ENCODE data around the gene USP5. TPM values are rescaled to one million over a fixed set of nuclear protein-coding genes. Genes with fewer than 3 reads are reported as not detected.

USP5 gene
- polyA plus RNA-seq, 1 donor (not counting 4 experiments of a cell fraction or from before 2014, with no cell fraction given) = 58.3 TPM

- Histone ChIP-seq H3K4me1 (ENCODE audit: control insufficient read depth, extremely low read depth, insufficient read depth, low read length) (peaks cover 11% of the 10 kb centered on the region), H3K27ac (ENCODE audit: control insufficient read depth, insufficient read depth, low read length) (no peak overlapping the region), H3K27me3 (ENCODE audit: control insufficient read depth, extremely low read depth, insufficient read depth, low read length) (no peaks in the 10 kb centered on the region), H3K4me3 (ENCODE audit: control insufficient read depth in 2 of 3, extremely low read depth in 1 of 3, insufficient read depth in 2 of 3, low read depth in 1 of 3, low read length in 3 of 3) (no peak overlapping the region), H3K9ac (ENCODE audit: control insufficient read depth, extremely low read depth, insufficient read depth, low read length) (no peak overlapping the region), H3K79me2 (ENCODE audit: control insufficient read depth, insufficient read depth, low read length) (peaks cover 13% of the 10 kb centered on the region), H3K4me2 (ENCODE audit: control insufficient read depth, extremely low read depth, insufficient read depth, low read depth, low read length) (no peak overlapping the region), H3K9me1 (ENCODE audit: control insufficient read depth, extremely low read depth, insufficient read depth, low read length) (no peaks in the 10 kb centered on the region), H3K36me3 (ENCODE audit: control insufficient read depth in 2 of 2, extremely low read depth in 1 of 2, insufficient read depth in 2 of 2, low read length in 2 of 2) (peaks cover 5 to 27% of the 10 kb centered on the region in 2 experiments), H2AFZ (ENCODE audit: control insufficient read depth, low read length) (no peak overlapping the region), H3K9me3 (ENCODE audit: control insufficient read depth, low read depth, low read length) (no peaks in the 10 kb centered on the region), H4K20me1 (ENCODE audit: control insufficient read depth, extremely low read depth, insufficient read depth, low read length) (no peaks in the 10 kb centered on the region)
- FAIRE-seq (no peak), DNase-seq (ENCODE audit: low read depth, low spot score) (no peak)
- dilution Hi-C loops (cut with MboI; ENCODE audit: extremely low pct_ligation_motif_present, low sequenced_read_pairs) = no loop called here
- TF ChIP-seq EZH2 (IDR thresholded peaks at IDR 0.05; ENCODE audit: low read length) (no peak), CTCF (optimal IDR thresholded peaks at IDR 0.05 in 1 of 3, IDR thresholded peaks at IDR 0.05 in 1 of 3, conservative IDR thresholded peaks at IDR 0.05 in 1 of 3; ENCODE audit: extremely low read depth in 1 of 3, insufficient read depth in 2 of 3, low read length in 3 of 3) (no peak)
Observed at GRCh38 chr12:6846316-6846869, 5.6 kb upstream of the USP5 start.

GRCh38 chr12:6847676-6848075 lies 4.3 kb upstream of the USP5 start:
- peaks cover 11% of the 10 kb centered on the region for H3K4me1 ChIP-seq (ENCODE audit: control insufficient read depth, extremely low read depth, insufficient read depth, low read length)
- DNase-seq (ENCODE audit: low read depth, low spot score) (no peak), FAIRE-seq (no peak)
- no peak overlapping the region for H2AFZ ChIP-seq (ENCODE audit: control insufficient read depth, low read length)
- no peaks in the 10 kb centered on the region for H3K27me3 ChIP-seq (ENCODE audit: control insufficient read depth, extremely low read depth, insufficient read depth, low read length)
- no peak for TF ChIP-seq EZH2 (IDR thresholded peaks at IDR 0.05; ENCODE audit: low read length)
- no peak for TF ChIP-seq CTCF (optimal IDR thresholded peaks at IDR 0.05 in 1 of 3, IDR thresholded peaks at IDR 0.05 in 1 of 3, conservative IDR thresholded peaks at IDR 0.05 in 1 of 3; ENCODE audit: extremely low read depth in 1 of 3, insufficient read depth in 2 of 3, low read length in 3 of 3)
- no peaks in the 10 kb centered on the region for H3K9me1 ChIP-seq (ENCODE audit: control insufficient read depth, extremely low read depth, insufficient read depth, low read length)
- H3K79me2 ChIP-seq (ENCODE audit: control insufficient read depth, insufficient read depth, low read length) = peaks cover 13% of the 10 kb centered on the region
- no peak overlapping the region for H3K4me3 ChIP-seq (ENCODE audit: control insufficient read depth in 2 of 3, extremely low read depth in 1 of 3, insufficient read depth in 2 of 3, low read depth in 1 of 3, low read length in 3 of 3)
- H3K9me3 ChIP-seq (ENCODE audit: control insufficient read depth, low read depth, low read length) = no peaks in the 10 kb centered on the region
- peaks cover 5 to 27% of the 10 kb centered on the region in 2 experiments for H3K36me3 ChIP-seq (ENCODE audit: control insufficient read depth in 2 of 2, extremely low read depth in 1 of 2, insufficient read depth in 2 of 2, low read length in 2 of 2)
- dilution Hi-C loops (cut with MboI; ENCODE audit: extremely low pct_ligation_motif_present, low sequenced_read_pairs) = no loop called here
- H3K27ac ChIP-seq (ENCODE audit: control insufficient read depth, insufficient read depth, low read length) = no peak overlapping the region
- no peak overlapping the region for H3K9ac ChIP-seq (ENCODE audit: control insufficient read depth, extremely low read depth, insufficient read depth, low read length)
- H3K4me2 ChIP-seq (ENCODE audit: control insufficient read depth, extremely low read depth, insufficient read depth, low read depth, low read length) = no peak overlapping the region
- H4K20me1 ChIP-seq (ENCODE audit: control insufficient read depth, extremely low read depth, insufficient read depth, low read length) = no peaks in the 10 kb centered on the region
